NCI-H2196 (cell line): ENCODE measurements around the gene ZNF668.
A peak's percentile ranks its signal among the peaks of the same experiment; 100 is the strongest.

Source experiments
- DNase-seq: peaks from one replicate; lab custom pipeline; 2025; ENCODE audit not compliant: unreplicated experiment; lab: John Stamatoyannopoulos, UW

Gene ZNF668

DNA sequence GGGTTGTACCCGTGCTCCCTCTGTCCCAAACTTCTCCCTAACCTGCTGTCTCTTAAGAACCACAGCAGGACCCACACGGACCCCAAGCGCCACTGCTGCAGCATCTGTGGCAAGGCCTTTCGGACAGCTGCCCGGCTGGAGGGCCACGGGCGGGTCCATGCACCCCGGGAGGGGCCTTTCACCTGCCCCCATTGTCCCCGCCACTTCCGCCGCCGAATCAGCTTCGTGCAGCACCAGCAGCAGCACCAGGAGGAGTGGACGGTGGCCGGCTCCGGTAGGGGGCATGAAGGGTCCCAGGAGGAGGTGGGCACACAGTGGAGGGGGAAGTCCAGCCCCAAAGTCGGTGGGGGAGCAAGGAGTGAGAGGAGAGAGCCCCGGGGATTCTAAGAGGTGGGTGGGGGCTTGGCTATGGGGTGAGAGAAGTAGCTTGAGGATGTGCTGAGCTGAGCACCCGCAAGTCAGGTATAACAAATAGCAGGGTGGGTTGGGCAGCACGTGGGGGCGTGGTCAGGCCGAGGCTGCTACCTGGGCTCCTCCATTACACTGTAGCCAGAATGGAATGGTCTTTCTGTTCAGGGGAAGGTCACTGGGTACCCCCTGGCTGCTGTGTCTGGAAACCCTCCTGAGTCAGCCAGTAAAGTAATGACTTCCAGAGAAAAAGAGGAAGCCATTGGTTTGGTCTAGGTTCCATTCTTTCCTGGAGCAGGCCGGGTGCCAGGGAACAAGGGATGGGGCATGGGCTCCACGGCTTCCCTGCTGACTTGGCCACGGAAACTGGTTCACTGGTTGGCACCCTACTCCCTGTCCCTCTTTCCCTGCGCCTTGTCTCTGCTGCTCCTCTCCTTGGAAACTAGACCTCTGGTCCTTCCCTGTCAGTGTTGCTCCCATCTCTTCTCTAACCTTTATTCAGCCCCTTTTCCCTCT is 7.7 kb upstream of the ZNF668 start:
- DNase-seq, result no peak

DNA sequence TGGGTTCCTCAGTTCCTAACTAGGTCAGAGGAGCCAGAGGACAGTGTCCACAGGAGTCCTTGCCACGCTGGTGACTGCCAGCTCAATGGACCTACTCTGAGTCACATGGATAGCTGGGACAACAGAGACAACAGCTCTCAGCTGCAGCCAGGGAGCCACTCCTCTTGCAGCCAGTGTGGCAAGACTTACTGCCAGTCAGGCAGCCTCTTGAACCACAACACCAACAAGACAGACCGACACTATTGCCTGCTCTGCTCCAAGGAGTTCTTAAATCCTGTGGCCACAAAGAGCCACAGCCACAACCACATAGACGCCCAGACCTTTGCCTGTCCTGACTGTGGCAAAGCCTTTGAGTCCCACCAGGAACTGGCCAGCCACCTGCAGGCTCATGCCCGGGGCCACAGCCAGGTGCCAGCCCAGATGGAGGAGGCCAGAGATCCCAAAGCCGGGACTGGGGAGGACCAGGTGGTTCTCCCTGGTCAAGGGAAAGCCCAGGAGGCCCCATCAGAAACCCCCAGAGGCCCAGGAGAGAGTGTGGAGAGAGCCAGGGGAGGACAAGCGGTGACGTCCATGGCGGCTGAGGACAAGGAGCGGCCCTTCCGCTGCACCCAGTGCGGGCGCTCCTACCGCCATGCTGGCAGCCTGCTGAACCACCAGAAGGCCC is 6.8 kb upstream of the ZNF668 start:
- DNase-seq, result no peak

DNA sequence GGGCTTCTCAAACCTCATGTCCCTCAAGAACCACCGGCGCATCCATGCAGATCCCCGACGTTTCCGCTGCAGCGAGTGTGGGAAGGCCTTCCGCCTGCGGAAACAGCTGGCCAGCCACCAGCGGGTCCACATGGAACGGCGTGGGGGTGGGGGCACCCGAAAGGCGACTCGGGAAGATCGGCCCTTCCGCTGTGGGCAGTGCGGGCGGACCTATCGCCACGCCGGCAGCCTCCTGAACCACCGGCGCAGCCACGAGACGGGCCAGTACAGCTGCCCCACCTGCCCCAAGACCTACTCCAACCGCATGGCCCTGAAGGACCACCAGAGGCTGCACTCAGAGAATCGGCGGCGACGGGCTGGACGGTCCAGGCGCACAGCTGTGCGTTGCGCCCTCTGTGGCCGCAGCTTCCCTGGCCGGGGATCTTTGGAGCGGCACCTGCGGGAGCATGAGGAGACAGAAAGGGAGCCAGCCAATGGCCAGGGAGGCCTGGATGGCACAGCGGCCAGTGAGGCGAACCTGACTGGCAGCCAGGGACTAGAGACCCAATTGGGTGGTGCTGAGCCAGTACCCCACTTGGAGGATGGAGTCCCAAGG is 6.1 kb upstream of the ZNF668 start:
- DNase-seq, result no peak

DNA sequence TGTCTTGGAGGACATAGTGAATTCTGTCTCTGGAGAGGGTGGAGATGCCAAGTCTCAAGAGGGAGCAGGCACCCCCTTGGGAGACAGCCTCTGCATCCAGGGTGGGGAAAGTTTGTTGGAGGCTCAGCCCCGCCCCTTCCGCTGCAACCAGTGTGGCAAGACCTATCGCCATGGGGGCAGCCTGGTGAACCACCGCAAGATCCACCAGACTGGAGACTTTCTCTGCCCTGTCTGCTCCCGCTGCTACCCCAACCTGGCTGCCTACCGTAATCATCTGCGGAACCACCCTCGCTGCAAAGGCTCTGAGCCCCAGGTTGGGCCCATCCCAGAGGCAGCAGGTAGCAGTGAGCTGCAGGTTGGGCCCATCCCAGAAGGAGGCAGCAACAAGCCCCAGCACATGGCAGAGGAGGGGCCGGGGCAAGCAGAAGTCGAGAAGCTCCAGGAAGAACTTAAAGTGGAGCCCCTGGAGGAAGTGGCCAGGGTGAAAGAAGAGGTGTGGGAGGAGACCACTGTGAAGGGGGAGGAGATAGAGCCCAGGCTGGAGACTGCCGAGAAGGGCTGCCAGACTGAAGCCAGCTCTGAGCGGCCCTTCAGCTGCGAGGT is 5.4 kb upstream of the ZNF668 start:
- DNase-seq, result no peak

DNA sequence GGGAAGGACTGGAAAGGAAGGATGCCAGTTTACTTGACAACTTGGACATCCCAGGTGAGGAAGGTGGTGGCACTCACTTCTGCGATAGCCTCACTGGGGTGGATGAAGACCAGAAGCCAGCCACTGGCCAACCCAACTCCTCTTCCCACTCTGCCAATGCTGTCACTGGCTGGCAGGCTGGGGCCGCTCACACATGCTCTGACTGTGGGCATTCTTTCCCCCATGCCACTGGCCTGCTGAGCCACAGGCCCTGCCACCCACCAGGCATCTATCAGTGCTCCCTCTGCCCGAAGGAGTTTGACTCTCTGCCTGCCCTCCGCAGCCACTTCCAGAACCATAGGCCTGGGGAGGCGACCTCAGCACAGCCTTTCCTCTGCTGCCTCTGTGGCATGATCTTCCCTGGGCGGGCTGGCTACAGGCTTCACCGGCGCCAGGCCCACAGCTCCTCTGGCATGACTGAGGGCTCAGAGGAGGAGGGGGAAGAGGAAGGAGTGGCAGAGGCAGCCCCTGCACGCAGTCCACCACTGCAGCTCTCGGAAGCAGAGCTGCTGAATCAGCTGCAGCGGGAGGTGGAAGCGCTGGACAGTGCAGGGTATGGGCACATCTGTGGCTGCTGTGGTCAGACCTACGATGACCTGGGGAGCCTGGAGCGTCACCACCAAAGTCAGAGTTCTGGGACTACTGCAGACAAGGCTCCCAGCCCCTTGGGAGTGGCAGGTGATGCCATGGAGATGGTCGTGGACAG is 4.7 kb upstream of the ZNF668 start:
- DNase-seq, result no peak

DNA sequence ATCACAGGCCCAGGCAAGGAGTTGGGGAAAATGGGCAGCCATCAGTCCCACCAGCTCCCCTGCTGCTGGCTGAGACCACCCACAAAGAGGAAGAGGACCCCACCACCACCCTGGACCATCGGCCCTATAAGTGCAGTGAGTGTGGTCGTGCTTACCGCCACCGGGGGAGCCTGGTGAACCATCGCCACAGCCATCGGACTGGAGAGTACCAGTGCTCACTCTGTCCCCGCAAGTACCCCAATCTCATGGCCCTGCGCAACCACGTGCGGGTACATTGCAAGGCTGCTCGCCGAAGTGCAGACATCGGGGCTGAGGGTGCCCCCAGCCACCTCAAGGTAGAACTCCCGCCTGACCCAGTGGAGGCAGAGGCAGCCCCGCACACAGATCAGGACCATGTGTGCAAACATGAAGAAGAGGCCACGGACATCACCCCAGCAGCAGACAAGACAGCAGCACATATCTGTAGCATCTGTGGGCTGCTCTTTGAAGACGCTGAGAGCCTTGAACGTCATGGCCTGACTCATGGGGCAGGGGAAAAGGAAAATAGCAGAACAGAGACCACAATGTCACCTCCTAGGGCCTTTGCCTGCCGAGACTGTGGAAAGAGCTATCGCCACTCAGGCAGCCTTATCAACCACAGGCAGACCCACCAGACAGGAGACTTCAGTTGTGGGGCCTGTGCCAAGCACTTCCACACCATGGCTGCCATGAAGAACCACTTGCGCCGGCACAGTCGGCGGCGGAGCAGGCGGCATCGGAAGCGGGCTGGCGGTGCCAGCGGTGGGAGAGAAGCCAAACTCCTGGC is 3.8 kb upstream of the ZNF668 start:
- no peak for DNase-seq

DNA sequence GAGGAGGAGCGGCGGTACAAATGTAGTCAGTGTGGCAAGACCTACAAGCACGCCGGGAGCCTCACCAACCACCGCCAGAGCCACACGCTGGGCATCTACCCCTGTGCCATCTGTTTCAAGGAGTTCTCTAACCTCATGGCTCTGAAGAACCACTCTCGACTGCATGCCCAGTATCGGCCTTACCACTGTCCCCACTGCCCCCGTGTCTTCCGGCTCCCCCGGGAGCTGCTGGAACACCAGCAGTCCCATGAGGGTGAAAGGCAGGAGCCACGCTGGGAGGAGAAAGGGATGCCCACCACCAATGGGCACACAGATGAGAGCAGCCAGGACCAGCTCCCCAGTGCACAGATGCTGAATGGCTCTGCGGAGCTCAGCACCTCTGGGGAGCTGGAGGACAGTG is 3.0 kb upstream of the ZNF668 start:
- DNase-seq, result no peak

DNA sequence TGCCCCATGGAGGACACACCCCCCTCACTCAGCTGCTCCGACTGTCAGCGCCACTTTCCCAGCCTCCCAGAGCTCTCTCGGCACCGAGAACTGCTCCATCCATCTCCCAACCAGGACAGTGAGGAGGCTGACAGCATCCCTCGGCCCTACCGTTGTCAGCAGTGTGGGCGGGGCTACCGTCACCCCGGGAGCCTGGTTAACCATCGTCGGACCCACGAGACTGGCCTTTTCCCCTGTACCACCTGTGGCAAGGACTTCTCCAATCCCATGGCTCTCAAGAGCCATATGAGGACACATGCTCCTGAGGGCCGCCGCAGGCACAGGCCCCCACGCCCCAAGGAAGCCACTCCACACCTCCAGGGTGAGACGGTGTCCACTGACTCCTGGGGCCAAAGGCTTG is 2.3 kb upstream of the ZNF668 start:
- no peak for DNase-seq

DNA sequence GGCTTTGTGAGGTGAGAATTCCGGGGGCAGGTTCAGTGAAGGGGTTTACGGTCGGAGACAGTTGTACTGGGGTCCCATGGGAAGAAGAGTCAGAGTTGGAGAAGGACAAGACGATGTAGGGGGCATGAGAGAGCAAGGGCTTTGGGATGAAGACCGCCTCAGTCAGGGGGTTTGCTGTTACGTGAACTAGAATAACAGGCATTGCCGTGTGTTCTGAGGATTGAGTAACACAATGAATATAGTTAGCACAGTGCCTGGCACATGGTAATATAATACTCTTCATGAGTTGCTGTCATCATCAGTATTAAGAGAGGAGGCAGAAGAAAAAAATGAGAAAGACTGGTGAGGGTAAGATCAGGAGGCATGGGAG is 759 bp upstream of the ZNF668 start:
- no peak for DNase-seq

DNA sequence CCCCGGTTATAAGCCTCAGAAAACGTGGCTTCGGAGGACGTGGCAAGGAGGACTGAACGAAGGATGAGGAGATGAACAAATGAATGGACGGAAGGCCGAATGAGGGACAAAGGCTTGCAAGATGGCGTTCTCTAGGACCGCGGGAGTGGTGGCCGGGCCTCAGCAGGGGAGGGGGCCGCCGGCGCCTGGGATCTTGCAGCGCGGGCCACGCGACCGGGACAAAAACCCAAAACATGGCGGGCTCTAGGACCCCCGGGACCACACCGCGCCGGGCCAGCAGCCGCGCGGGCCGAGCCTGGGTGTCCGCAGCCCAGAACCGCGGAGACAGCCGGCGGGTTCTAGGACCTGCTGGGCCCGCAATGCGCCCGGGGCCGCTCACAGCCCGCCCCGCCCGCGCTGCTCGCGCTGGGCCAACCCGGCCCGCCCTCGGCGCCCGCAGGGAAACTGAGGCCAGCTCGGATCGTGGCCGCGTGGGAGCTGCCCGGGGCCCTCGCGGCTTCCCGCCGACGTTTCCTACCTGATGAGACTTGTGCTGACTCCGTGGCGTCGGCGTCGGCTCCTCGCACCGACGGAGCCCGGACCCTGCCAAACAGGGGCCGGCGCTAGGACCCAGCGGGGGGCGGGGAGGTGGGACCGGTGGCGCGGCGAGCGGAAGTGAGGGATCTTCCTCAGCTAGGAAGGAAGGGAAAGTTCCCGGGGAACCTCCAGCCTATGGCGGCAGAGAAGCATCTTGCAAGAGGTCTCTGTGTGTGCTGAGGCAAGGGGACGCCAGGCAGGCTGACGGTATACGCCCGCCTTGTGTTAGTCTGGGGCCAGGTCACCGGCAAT is 684 bp downstream of the ZNF668 start:
- DNase-seq, result peak; percentile 90

DNA sequence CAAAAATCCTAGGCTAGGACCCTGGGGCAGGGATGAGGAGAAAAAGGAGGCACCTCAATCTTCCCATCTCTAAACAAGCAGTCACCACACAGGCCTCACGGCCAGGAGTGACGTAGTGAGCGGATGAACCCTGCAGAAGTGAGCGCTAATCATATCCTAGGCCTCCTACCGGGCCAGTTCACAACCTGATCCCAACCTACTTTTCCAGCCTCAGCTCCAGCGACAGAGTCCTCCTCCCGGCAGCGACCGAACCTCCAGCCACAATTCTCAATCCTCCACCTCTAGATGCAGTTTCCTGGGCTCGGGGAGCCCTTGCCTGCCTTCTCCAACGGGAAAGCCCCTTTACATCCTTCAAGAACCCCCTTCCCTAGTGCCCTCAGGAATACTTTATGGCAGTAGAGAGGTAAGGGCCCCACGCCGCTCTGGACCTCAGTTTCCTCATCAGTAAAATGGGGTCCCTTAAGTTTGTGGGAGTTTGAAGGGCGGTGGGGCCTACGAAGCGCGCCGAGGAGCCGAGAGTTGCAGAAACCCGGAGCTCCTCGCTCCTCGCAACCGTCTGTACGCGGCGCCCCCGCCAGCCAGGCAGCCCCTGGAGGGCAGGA is 1.4 kb downstream of the ZNF668 start:
- DNase-seq, result peak; percentile 46

DNA sequence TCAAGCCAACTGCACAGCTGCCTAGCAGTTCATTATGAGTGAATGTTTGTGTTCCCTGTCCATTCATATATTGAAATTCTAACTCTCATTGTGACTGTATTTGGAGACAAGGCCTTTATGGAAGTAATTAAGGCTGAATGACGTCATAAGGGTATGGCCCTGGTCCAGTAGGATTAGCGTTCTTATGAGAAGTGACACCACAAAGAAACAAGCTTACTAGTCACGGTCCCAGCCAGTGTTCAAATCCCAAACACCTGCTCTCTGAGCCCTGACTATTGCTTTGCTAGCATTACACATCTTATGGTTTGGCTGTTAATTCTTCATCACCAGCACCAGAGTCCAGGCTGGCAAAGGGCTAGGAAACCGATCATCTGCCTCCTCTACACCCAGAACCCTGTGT is 2.2 kb downstream of the ZNF668 start:
- DNase-seq, result peak; percentile 75

DNA sequence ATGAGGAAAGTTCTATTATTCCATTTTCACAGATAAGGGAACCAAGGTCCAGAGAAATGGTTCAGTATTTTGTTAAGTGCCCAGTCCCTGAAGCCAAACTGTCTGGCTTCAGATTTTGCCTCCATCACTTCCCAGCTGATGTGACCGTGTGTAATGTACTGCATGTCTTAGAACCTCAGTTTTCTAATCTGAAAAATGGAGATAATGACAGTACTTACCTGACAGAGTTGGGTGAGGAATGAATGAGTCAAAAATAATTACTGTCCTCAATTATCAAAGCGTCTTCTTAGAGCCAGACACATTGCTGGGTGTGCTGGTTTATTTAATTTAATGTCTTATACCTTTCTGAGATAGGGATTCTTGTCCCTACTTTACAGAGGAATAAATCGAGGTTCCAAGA is 6.7 kb downstream of the ZNF668 start:
- DNase-seq, result no peak

DNA sequence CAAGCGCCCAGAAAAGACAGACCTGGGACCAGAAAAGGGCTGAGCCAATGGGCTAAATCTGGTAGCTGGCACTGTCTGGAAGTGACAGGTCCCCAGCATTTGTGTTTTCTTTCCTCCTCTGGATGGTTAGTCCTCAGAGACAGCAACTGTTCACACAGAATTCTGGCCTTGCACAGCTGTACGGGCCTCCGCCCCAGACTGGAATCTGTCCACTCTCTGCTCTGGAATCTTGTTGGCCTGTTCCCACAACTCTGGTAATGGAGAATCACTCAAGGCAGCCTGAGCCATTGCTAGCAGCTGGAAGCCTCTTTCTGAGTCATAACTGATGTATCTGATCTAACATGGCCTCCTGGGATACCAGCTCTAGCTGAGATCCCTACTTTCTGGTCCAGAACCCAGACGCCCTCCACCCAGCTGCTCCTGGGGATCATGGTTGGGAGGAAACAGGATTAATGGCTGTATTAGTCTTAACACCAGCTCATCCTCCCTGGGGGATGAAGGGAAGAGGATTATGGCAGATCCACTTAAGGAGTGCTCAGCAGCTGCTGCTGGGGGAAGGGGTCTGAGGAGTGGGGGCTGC is 9.1 kb downstream of the ZNF668 start:
- no peak for DNase-seq

DNA sequence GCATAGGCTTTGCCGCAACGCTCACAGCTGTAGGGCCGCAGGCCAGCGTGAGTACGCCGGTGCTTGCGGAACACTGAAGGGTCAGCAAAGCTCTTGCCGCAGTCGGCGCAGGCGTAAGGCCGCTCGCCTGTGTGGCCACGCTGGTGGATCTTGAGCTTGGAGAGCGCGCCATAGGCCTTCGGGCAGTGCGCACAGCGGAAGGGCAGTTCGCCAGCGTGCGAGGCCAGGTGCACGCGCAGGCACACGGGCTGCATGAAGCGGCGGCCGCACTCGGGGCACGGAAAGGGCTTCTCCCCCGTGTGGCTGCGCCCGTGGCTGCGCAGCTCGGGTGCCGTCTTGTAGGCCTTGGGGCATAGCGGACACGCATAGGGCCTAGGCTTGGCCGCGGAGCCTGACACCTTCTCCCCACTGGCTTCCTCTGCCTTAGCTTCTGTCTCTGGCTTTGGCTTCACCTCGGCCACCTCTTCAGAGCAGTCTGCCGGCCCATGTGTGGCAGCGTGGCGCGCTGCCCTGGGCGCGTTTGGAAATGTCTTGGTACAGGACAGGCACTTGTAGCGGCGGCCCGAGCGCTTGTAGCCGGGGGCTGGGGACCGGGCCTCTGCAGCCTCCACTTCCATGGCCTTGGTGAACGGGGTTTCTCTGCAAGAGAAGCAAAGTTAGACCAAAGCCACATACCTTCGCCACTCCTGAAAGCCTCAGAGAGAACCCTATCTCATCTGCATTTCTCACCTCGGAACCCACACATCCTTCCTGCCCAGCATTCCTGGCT is 10.0 kb downstream of the ZNF668 start:
- DNase-seq, result no peak

DNA sequence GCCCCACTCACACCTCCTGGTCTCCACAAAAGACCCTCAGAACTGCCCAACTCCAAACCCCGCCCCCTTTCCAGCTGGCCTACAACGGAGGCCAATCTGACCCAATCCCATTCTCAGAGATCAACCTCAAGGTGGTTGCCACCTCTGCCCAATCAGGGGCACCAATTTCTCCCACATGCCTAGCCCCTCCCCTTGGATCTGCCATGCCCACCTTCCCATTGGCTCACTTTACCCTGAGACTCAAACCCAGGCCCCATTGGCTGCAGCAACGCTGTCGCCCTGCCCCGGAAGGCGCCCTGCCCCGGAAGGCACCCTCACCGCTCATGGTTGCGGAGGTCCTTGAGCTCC is 10.6 kb downstream of the ZNF668 start:
- no peak for DNase-seq

DNA sequence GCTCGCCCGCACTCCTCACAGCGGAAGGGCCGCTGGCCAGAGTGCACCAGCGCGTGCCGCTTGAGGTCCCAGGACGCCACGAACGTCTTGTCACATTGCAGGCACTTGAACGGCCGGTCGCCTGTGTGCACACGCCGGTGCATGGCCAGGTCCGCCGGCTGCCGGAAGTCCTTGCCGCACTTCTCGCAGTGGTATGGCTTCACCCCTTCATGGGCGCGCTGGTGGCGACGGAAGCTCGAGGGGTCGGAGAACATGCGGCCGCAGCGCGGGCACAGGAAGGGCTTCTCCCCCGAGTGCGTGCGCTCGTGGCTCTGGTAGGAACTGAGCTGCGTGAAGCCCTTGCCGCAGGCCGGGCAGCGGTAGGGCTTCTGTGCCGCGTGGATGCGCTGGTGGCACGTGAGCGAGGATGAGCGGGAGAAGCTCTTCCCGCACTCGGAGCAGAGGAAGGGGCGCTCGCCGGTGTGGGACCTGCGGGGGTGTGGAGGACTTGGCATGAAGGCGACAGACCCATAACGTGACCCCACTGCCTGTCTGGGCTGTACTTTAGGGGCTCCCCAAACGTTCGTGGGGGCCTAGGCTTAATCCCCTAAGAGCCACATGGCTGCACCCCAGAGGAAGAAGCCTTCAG is 12.1 kb downstream of the ZNF668 start:
- no peak for DNase-seq
